ENCODE results near the gene IARS1.

- TF ChIP-seq CTCF (IDR thresholded peaks at IDR 0.05): no peak
- TF ChIP-seq POLR2A (IDR thresholded peaks at IDR 0.05): no peak
These were observed 48.3 kb downstream of the IARS1 start for GRCh38 chr9:92245005-92245797.

Data from thyroid gland (tissue), 4 donors.